ENCODE results near the gene MSMP. TPM values are rescaled to one million over a fixed set of nuclear protein-coding genes. Genes with fewer than 3 reads are reported as not detected.

The MSMP gene
- total RNA-seq, 1 donor from 2014 or later = not detected

GRCh38 chr9:35756275-35757225 is 2.5 kb upstream of the MSMP start:
- TF ChIP-seq, protein P1, sequence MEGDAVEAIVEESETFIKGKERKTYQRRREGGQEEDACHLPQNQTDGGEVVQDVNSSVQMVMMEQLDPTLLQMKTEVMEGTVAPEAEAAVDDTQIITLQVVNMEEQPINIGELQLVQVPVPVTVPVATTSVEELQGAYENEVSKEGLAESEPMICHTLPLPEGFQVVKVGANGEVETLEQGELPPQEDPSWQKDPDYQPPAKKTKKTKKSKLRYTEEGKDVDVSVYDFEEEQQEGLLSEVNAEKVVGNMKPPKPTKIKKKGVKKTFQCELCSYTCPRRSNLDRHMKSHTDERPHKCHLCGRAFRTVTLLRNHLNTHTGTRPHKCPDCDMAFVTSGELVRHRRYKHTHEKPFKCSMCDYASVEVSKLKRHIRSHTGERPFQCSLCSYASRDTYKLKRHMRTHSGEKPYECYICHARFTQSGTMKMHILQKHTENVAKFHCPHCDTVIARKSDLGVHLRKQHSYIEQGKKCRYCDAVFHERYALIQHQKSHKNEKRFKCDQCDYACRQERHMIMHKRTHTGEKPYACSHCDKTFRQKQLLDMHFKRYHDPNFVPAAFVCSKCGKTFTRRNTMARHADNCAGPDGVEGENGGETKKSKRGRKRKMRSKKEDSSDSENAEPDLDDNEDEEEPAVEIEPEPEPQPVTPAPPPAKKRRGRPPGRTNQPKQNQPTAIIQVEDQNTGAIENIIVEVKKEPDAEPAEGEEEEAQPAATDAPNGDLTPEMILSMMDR (conservative IDR thresholded peaks at IDR 0.05) = peak; percentile 63
- Mint-ChIP-seq H3K36me3 (ENCODE audit: low read depth) (peaks cover 7% of the 10 kb centered on the region), H3K27me3 (ENCODE audit: low read depth) (no peaks in the 10 kb centered on the region), H3K9me3 (no peaks in the 10 kb centered on the region), H3K4me3 (peak overlapping the region; percentile 95), H3K4me1 (peaks cover 36% of the 10 kb centered on the region), H3K27ac (ENCODE audit: unreplicated experiment) (peak overlapping the region; percentile 91)
- DNase-seq (ENCODE audit: low read depth, low spot score) = peak; percentile 69

DNA sequence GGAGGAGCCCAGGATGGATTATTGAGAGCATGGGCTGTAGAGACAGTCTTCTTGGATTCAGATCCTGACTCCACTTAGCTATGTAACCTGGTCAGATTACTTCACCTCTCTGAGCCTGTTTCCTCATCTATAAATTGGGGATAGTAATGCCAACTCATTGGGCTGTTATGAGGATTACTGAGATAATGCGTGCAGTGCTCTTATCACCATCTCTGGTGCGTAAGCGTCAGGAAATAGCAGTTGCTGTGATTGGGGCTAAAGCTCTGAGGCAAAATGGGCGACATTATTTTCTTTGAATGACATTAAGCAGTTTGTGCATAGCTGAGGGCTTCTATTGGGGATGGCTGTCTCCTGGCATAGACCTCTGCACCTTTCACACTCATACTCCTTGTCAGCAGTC is 995 bp upstream of the MSMP start:
- Mint-ChIP-seq H3K9me3 (no peaks in the 10 kb centered on the region), H3K4me1 (peaks cover 28% of the 10 kb centered on the region), H3K27ac (ENCODE audit: unreplicated experiment) (no peak overlapping the region), H3K27me3 (ENCODE audit: low read depth) (no peaks in the 10 kb centered on the region), H3K4me3 (peak overlapping the region; percentile 95), H3K36me3 (ENCODE audit: low read depth) (peaks cover 7% of the 10 kb centered on the region)
- TF ChIP-seq, protein P1 (conservative IDR thresholded peaks at IDR 0.05) = no peak
- no peak for DNase-seq (ENCODE audit: low read depth, low spot score)

- TF ChIP-seq, protein P1 (conservative IDR thresholded peaks at IDR 0.05) = no peak
- Mint-ChIP-seq H3K36me3 (ENCODE audit: low read depth) (peaks cover 7% of the 10 kb centered on the region), H3K27me3 (ENCODE audit: low read depth) (no peaks in the 10 kb centered on the region), H3K4me3 (peak overlapping the region; percentile 69), H3K27ac (ENCODE audit: unreplicated experiment) (no peak overlapping the region), H3K4me1 (peaks cover 24% of the 10 kb centered on the region), H3K9me3 (no peaks in the 10 kb centered on the region)
- no peak for DNase-seq (ENCODE audit: low read depth, low spot score)
Measured at GRCh38 chr9:35753466-35753865, 610 bp downstream of the MSMP start.

DNA sequence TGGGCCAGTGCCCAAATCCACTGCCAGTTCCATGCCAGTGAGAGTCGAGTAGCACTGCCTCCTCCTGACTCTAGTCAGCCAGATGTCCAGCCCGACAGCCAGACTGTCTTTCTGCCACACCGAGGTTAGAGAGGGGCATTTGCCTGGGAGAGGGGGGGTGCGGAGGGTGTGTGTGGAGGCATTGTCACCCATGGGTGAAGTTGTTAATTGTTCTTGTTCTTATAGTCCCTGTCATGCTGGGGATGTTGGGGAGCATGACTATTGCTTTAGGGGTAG is 3.9 kb downstream of the MSMP start:
- Mint-ChIP-seq H3K4me3 (peak overlapping the region; percentile 95), H3K36me3 (ENCODE audit: low read depth) (peaks cover 11% of the 10 kb centered on the region), H3K27ac (ENCODE audit: unreplicated experiment) (no peak overlapping the region), H3K27me3 (ENCODE audit: low read depth) (no peaks in the 10 kb centered on the region), H3K4me1 (peaks cover 37% of the 10 kb centered on the region), H3K9me3 (no peaks in the 10 kb centered on the region)
- DNase-seq (ENCODE audit: low read depth, low spot score) = no peak
- TF ChIP-seq, protein P1 (conservative IDR thresholded peaks at IDR 0.05) = no peak

DNA sequence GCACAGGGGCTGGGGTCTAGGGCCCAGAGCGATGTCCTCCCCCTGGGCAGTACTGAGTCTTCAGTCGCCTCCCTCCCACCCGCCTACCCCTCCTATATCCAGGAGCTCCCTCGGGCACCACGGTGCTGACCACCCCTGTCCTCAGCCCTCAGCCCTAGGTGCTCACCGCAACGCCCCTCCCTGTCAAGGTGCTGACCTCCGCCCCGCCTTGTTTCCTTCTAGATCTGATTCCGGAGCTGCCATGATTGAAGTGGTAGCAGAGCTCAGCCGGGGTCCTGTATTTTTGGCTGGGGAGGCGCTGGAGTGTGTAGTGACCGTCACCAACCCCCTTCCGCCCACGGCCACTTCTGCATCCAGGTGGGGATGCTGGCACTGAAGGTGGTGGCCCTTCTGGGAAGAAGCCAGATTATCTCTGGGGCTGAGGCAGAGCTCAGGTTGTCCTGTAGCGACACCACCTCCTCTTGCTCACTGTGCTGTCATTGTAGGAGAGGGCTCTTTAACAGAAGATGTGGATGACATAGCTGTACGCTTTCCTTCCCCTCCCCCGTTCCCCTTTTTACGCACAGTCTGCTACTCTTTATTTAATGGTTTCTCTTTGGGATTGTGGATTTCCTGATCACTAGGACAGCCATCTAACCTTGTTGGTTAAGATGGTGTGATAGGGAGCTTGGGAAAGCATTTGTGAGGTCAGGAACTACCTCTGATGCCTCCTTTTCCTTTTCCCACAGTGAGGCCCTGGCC is 4.4 kb downstream of the MSMP start:
- TF ChIP-seq, protein P1 (conservative IDR thresholded peaks at IDR 0.05) = no peak
- peak overlapping the region; percentile 95 for H3K4me3 Mint-ChIP-seq
- no peaks in the 10 kb centered on the region for H3K9me3 Mint-ChIP-seq
- H3K27me3 Mint-ChIP-seq (ENCODE audit: low read depth) = no peaks in the 10 kb centered on the region
- peaks cover 11% of the 10 kb centered on the region for H3K36me3 Mint-ChIP-seq (ENCODE audit: low read depth)
- H3K4me1 Mint-ChIP-seq = peaks cover 37% of the 10 kb centered on the region
- H3K27ac Mint-ChIP-seq (ENCODE audit: unreplicated experiment) = no peak overlapping the region
- DNase-seq (ENCODE audit: low read depth, low spot score) = no peak
